HG03520 (cell line): Measurements from ENCODE around the gene TYRO3.

ENCODE experiments used
- ATAC-seq: cut with Tn5 transposase; IDR thresholded peaks from one replicate; pipeline ENCODE4 v1.9.1; 2021; ENCODE audit warnings: mild to moderate bottlenecking, moderate library complexity; ENCODE audit not compliant: unreplicated experiment

TYRO3 gene

DNA sequence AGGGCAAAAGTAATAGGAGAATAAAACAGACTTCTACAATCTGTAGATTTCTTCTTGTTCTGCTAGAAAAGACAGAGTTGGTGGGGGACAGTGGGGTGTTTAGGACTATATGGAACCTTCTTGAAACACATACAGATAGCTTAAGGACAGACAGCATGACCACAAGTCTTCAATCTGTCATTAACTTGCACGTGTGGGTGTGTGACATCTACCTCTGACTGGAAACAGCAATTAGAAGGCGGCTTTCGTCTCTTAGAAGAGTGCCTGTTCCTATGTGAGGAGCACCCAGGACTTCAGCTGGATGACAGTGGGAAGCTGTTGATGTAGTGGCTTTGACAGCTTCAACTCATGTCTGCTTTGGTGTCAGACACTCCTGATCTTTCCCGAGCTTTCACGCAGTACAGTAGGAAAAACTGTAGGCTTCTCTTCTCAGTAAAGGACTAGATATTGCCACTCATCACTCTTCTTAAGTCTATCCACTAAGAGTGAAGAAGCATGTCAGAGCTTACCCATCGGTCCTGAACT, 44.5 kb downstream of the TYRO3 start:
- ATAC-seq, result no peak

DNA sequence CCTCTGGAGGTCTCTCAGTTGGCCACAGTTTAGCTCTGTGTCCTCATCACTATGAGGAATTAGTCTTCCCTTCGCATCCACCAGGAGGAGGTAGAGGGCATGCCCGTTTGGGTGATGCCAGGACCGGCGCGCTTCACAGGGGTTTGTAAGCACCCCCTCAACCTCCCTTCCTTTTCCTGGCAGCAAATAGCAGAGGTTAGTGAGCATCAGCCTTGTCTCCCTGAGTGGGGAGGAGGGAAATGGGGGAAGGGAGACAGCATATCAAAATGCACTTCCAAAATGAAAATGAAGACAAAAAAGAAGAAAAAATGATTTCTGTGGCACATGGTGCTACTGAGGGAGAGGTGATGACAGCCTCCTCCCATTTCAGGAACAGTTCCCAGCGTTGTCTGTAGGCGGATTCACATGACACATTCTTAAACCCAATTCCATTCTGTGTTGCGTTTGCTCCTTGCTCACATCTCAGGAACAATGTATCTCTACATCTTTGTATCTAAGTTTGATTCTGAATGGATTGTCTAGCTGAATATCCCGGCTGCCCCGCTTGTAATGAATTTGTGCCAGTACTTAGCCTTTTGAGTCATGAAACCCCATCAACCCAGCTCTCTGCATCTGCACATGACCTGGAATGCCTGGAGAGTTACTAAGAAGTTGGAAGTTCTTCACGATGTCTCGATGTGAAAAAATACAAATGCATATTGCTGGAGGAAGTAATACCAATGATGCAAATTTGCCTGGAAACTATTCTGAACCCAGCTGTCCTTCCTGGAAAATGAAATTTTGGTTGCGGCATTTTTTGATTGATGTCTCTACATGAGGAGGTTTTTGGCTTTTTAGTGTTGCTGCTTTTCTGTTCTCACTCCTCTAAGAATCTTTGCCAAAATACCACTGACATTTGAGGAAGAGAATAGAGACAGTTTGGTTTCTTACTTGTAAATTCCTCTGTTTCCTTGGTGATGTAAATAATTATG, 45.2 kb downstream of the TYRO3 start:
- ATAC-seq, result no peak

DNA sequence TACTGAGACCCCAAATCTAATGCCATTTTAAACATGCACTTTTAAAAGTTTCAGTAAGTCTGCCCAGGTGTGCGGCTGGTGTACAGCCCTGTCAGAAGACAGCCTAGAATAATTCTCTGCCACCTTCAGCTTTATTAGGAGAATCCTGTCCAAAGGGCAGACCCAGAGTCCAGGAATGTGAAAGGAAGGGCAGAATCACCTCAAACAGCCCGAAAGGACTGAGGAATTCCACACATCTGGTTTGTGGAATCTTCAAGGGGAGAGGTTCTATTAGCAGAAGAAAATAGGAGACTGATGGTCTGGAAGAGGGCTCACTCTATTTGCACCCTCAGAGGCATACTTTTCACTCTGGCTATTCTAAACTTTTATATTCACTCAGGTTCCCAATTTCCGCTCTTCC, 46.6 kb downstream of the TYRO3 start:
- ATAC-seq, result no peak

DNA sequence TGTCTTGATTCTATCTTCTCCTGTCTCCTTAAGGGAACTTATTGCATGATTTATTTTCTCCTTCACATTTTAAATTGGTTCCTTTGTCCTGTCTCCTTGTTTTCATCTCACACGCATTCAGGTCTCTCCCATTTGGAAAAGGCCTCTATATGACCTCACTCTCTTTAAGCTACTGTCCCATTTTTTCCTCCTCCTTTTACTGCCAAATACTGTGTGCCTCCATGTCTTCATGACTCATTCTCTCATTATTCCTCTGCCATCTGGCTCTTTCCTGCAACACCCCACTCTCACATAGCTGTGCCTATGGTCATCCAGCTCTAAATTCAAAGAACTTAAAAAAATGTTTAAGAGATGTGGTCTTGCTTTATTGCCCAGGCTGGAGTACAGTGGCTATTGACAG, 48.0 kb downstream of the TYRO3 start:
- ATAC-seq, result no peak

DNA sequence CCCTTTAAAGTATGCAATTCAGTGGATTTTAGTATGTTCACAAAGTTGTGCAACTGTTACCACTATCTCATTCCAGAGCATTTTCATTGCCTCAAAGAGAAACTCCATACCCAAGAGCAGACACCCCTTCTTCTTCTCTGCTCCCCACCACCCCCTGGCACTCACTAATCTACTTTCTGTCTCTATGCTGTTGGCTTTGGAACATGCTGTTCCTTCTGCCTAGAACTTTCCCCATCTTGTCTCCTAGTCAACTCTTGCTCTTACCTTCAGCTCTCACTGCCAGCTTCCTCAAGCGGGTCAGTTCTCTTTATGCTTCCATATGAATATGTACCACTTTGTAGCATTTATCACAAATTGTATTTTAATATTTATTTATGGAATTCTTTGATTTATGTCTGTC, 50.1 kb downstream of the TYRO3 start:
- ATAC-seq, result no peak

DNA sequence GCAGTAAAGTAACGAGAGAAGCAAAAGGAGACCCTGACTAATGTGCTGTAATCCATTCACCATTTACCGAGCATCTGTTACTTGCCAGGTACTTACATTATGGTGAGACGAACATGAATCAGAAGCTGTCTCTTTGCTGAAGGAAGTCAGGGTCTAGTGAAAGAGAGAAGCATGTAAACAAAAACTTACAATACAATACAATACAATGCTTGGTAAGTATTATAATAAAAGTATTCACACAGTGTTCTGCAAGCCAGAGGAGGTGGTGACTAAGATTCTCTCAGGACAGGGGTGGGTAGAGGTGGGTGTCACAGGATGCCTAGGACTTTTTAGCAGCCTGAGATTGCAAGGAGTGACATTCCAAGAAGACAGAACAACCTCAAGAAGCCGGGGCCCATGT, 51.0 kb downstream of the TYRO3 start:
- no peak for ATAC-seq

DNA sequence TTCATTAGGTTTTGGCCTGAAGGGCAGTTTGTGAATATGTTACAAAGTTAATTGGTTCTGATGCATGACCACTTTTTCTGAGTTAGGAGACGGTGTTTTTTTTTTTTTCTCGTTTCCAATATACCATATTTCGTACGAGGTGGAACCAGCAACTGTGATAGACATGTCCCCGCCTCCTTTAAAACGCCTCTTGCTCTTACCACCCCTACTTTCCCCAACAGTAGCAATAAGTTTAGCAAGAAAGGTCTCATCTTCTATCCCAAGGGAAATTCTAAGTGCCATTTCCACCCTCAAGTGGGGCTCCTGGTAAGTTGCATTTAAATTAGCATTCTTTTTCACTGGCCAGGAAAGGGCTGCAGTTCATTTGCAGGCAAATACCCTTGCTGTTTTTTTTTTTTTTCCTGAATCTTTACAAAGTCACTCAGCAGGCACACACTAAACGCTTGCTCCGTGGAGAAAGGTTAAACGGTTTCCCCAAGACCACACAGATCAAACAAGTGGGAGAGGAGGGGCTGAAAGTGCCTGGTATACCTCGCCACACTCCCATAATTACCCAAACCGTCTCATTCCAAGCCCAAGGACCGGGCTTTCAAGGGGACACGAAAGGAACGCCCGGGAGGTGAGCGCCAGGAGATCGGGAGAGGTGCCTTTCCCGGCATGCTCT, 61.7 kb downstream of the TYRO3 start:
- ATAC-seq, result no peak

DNA sequence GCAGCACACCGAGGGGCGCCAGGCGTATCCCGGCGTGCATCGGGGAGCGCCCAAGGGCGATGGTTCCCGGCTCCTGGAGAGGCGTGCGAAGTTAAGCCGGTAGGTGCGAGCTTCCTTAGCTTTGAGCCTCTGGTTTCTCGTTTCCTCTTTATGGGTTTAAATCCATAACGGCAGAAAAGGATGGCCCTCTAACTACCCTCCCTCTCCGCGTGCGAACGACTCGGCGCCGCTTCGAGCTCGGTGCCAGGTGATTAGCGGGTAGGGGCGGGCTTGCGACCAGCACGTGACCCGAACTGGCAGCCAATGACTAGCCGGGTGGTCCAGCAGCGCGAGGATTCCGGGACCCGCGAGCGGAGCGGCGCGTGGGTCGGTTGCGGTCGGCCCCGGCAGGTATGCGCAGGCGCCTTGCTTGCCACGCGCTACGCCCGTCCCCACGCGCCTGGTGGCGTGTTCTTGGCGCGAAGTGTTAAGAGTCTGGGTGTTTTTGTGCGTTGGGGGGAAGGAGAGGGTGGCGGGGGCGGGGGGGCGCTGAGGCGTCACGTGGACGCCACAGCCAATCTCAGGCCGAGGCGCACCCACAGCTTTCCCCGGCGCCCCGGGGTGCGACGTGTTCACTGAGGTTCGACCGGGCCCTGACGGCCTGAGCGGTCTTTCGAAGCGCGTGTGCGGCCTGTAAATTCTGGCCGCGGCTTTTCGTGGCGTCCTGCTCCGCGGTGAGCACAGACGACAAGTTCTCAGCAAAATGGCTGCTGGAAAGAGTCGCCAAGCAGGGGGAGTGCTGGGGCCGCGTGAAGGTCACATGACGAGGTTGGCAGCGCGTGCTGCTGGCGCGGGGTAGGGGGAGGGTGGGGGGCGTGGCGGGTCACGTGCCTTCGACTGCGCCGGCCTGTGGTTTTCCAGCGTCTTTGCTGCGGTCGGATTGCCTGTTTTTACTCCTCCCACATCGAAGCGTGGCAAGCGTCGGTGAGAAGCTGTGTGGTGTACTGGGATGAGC, 62.5 kb downstream of the TYRO3 start:
- ATAC-seq, result no peak

DNA sequence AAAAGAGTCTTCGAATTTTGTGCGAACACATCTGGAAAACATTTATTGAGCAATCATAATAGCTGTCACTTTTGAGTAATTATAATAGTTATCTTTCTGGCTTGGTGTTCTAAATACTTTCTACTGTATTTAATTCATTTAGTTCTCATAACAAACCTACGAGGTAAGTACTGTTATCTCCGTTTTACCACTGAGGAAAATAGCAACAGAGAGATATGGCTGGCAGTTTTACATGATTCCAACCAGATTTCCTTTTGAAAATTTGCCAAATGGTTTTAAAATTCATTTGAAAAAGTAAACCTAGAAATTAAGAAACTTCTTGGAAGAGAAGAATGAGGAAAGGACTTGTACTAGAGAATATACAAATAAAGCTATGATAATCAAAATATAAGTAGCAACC, 63.9 kb downstream of the TYRO3 start:
- no peak for ATAC-seq

DNA sequence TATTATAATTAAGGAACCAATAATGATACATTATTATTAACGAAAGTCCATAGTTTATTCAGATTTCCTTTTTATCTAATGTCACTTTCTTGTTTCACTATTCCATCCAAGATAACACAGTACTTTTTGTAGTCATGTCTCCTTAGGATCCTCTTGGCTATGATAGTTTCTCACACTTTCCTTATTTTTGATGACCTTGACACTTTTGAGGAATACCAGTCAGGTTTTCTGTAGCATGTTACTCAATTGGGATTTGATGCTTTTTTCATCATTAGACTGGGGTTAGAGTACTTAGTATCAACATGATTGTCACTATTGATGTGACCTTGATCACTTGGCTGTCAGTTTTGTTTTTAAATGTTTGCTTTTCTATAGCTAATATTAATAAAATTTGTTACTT, 68.2 kb downstream of the TYRO3 start:
- no peak for ATAC-seq

DNA sequence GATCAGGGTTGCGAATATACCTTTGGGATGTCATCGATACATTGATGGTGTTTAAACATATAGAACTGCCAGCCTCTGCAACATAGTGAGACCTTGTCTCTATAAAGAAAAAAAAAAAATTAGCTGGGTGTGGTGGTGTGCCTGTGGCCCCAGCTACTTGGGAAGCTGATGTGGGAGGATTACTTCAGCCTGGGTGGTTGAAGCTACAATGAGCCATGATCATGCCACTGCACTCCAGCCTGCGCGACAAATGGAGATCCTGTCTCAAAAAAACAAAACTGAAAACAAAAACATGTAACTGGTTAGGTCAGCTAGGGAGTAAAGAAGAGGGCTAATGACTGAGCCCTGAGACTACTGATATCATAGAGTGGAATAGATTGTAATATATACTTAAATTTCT, 70.5 kb downstream of the TYRO3 start:
- ATAC-seq, result no peak

DNA sequence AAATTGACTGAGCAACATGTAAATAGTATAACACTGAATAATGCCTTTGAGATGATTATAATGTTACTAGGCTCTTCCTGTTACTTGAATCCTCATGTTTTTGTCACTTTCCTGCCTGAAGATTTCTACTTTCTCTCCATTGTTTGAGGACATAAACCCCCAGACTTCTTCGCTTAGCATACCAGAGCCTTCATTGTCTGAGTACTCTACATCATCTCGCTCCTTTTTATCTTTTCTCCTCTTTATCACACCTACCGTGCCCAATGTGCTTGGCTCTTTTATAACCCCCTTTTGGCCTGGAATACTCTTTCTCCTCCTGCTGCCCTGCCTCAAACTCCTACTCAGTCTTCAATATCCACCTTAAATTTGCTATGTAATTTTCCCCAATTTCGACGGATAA, 70.9 kb downstream of the TYRO3 start:
- ATAC-seq, result no peak

DNA sequence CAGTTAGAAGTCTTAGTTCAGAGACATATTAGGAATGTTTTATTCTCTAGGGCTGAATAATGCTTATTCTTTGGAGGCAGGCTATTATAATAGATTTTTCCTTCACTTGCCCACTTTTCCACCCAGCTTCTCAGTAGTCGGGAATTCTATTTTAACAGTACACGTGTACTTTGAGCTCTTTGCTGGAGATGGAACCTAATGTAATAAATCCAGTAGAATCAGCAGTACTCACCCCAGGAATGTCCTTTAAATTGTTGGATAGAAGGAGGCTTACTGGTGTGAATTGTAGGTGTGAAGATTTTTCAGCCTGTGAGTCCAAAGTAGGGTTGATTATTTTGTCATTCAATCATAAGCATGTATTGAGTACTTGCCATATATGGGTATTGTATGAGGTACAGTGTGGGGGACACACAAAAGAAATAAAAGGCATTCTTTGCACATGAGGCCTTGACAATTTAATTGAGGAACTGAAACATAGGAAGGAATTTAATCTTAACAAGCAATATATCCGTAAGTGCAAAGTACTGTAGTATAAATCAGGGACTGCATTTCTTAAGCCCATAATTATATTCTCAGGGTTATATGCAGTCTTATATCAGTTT, 71.7 kb downstream of the TYRO3 start:
- no peak for ATAC-seq

DNA sequence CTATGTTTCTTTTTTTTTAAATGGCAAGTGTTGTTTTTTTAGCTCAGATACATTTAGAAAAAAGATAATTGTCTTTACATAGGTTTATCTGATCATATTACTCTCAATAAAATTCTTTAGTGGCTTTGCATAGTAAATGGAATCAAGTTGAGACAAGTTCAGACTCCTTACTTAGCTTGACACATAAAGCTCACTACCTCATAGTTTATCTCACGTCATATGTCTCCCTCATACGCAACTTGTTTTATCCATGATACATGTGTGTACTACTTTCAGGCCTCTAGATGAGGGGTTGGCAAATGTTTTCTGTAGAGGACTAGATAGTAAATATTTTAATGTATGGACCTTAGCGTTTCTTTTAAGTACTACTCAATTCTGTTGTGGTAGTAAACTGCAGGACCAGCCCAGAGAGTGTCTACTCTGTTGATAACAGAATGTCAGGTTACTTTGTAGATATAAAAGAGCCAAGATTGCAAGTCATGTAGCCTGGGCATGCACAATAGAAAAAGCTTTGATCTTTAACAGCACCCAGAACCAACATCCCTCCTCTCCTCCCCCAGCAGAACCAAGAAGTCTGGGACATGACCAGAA, 73.0 kb downstream of the TYRO3 start:
- no peak for ATAC-seq
